Duodenal mucosa (tissue), 2 donors: Measurements from ENCODE around the gene SSC4D.
"Not testable (repeated sequence)": the region's sequence is repeated elsewhere in the genome, so short reads cannot be mapped to it uniquely, and the experiment has no call there.

Source experiments
- H3K27ac ChIP-seq: one replicate; pipeline ENCODE4 v1.7.0; 2013; ENCODE audit warnings: low read depth, low read length
- H3K27me3 ChIP-seq, 2 donors: one replicate each; pipeline ENCODE4 v1.7.0; 2013; ENCODE audit warnings: low read length in 2 of 2, control low read depth in 1 of 2; ENCODE audit not compliant: insufficient read depth in 2 of 2, control insufficient read depth in 1 of 2
- H3K36me3 ChIP-seq, 2 donors: one replicate each; pipeline ENCODE4 v1.7.0; 2013; ENCODE audit warnings: low read length in 2 of 2, control low read depth in 1 of 2; ENCODE audit not compliant: insufficient read depth in 2 of 2, control insufficient read depth in 1 of 2
- H3K4me1 ChIP-seq, 2 donors: one replicate each; pipeline ENCODE4 v1.7.0; 2013; ENCODE audit warnings: low read length in 2 of 2, control low read depth in 1 of 2; ENCODE audit not compliant: insufficient read depth in 2 of 2, control insufficient read depth in 1 of 2
- H3K4me3 ChIP-seq, 2 donors: one replicate each; pipeline ENCODE4 v1.7.0; 2013; ENCODE audit warnings: low read length in 2 of 2, low read depth in 1 of 2
- H3K9ac ChIP-seq, 2 donors: one replicate each; pipeline ENCODE4 v1.7.0; 2013; ENCODE audit warnings: low read length in 2 of 2, low read depth in 1 of 2
- H3K9me3 ChIP-seq, 2 donors: one replicate each; pipeline ENCODE4 v1.7.0; 2013; ENCODE audit warnings: low read length in 2 of 2, control low read depth in 1 of 2; ENCODE audit not compliant: control insufficient read depth in 1 of 2

Gene SSC4D

DNA sequence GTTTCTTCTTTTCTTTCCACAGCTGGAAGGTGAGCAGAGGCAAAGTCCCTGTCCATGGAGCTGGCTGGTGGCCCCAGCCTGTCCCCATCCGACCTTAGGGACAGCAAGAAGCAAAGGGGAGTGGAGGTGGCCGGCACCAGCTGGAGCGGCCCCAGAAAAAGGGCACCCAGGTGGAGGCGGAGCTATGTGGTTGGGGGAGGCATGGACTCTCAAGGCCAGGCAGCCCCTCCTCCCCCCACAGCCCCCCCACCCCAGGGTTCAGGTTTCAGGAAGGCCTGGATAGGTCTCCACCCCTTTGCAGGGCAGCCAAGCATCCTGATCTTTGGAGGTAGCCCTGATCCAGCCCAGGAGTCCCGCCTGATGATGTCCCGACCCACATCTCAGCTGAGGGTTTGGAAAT, at the start of gene SSC4D:
SSC4D (minus strand) TSS at position 161 of the 400 bp plus-strand sequence. CDS start 5,258 bp downstream, outside the sequence.
- no peak within 1 kb of the TSS for H3K9ac ChIP-seq
- H3K27ac ChIP-seq, result no peak within 1 kb of the TSS
- no peaks in the 10 kb centered on the region for H3K4me1 ChIP-seq
- H3K4me3 ChIP-seq, result no peak within 1 kb of the TSS
- H3K36me3 ChIP-seq, result no peaks in the 10 kb centered on the region
- no peaks in the 10 kb centered on the region for H3K9me3 ChIP-seq
- H3K27me3 ChIP-seq, result no peaks in the 10 kb centered on the region

DNA sequence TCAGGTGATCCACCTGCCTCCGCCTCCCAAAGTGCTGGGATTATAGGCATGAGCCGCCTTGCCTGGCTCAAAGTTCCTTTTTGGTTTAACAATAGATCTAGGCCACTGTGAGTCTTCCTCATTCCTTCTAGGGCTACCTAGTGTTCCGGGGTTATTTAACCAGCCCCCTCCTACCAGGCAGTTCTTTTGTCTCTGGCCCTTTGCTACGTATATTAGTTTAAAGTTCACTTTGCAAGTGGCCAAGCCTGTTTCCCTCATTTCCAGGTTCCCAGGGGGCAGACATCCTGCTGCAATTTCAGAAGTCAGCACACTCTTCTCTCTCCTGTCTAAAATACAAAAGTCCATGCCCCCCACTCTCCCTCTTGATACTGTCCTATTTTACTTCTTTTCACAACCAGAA, 49.0 kb upstream of the SSC4D start:
- H3K4me3 ChIP-seq, H3K36me3 ChIP-seq, H3K9me3 ChIP-seq: not testable (repeated sequence)

DNA sequence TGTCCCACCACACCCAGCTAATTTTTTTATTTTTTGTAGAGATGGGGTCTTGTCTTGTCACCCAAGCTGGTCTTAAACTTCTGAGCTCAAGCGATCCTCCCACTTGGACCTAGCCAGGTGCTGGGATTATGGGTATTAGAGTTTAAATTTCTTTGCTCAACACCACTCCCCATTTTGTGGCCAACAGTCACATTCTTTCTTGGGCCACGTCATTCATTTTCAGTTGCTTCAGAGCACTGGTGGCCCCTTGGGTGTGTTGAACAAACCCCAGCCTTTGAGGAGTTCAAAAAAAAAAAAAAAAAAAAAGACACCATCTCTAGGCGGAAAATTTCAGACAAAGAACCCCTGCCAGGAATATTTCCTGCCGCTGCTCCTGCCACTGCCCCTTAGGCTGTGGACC, 47.5 kb upstream of the SSC4D start:
- not testable (repeated sequence) for H3K36me3 ChIP-seq, H3K9ac ChIP-seq, H3K27ac ChIP-seq, H3K4me3 ChIP-seq, H3K9me3 ChIP-seq, H3K4me1 ChIP-seq, H3K27me3 ChIP-seq

More for the DNA sequence above, 49.0 kb upstream of the SSC4D start:
- H3K4me1 ChIP-seq, H3K9ac ChIP-seq, H3K27me3 ChIP-seq, H3K27ac ChIP-seq: not testable (repeated sequence)

DNA sequence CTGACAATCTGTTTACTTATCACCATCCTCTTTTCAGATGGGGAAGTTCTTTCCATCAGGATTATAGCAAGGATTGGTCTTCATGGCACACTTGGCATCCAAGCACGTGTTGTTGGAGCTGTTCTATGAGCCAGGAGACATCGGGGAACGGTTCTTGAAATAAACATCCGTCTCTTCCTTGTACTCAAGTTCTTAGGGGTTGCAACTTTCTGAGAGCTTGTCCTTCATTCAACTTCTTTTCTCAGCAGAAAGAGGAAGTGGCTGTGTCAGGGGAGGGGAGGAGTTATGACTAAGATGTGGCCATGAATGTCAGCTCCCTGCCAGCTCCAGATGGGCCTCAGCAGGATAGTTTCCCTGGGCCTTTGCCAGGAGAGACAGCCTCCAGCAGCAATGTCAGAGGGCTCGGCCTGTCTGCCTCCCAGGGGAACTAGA, 36.1 kb upstream of the SSC4D start:
- H3K27me3 ChIP-seq, H3K4me1 ChIP-seq, H3K4me3 ChIP-seq, H3K9ac ChIP-seq, H3K36me3 ChIP-seq, H3K9me3 ChIP-seq, H3K27ac ChIP-seq: not testable (repeated sequence)

DNA sequence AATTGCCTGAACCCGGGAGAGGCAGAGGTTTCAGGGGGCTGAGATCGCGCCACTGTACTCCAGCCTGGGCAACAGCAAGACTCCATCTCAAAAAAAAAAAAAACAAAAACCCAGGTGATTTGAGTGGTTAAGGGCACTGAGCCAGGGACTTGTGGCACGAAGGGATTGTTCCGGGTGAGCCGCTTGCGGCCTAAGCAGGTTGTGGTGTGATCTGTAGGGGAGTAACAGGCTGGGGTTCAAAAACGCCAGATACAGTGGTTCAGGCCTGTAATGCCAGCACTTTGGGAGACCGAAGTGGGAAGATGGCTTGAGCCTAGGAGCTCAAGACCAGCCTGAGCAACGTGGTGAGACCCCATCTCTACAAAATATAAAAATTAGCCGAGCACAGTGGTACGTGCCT, 34.3 kb upstream of the SSC4D start:
- not testable (repeated sequence) for H3K27ac ChIP-seq, H3K4me1 ChIP-seq, H3K9me3 ChIP-seq, H3K36me3 ChIP-seq, H3K27me3 ChIP-seq, H3K4me3 ChIP-seq, H3K9ac ChIP-seq

DNA sequence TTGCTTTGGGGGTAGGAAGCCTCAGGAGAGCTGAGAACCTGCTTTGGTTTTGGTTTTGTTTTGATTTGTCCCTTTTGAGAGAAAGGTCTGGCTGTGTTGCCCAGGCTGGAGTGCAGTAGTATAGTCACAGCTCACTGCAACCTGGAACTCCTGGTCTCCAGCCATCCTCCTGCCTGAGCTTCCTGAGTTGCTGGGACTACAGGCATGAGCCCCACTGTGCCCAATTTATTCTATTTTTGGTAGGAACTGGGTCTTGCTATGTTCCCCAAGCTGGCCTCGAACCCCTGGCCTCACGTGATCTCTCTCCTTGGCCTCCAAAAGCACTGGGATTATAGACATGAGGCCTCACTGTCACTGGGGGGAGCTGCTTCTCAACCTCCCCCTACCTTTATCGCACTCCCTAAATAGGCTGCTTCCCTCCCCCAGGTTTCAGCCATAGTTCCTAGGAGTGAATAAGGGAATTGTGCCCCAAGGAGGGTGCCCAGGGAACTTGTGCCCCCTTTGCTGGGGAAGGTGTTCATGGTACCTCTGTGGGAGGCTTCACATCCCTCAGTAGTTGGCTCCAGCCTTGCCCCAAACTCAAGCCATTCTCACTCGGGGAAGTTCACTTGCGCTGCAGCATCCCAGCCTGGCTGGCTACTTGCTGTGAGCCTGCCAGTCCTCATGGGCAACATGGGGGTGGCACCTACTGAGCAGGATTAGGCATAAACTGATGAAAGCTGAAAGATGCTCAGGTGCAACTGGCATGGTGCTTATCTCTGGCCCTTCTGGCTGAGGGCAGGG, 33.4 kb upstream of the SSC4D start:
- not testable (repeated sequence) for H3K4me3 ChIP-seq, H3K4me1 ChIP-seq, H3K9ac ChIP-seq, H3K27ac ChIP-seq, H3K9me3 ChIP-seq, H3K27me3 ChIP-seq, H3K36me3 ChIP-seq

DNA sequence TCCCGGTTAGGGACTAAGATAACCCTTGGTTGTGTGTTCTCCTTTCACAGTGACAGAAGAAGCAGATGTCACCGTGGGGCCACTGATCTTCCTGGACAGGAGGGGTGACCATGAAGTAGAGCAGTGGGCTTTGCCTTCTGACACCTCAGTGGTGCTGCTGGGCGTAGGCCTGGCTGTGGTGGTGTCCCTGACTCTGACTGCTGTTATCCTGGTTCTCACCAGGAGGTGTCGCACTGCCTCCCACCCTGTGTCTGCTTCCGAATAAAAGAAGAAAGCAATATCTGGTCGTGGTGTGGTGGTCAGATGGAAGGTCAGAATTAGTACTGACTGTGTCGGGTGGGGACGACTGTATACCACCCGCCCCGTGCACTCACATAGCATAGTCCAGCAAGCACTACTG, 32.3 kb upstream of the SSC4D start:
- not testable (repeated sequence) for H3K9ac ChIP-seq, H3K27me3 ChIP-seq, H3K36me3 ChIP-seq, H3K27ac ChIP-seq, H3K4me1 ChIP-seq, H3K9me3 ChIP-seq, H3K4me3 ChIP-seq

DNA sequence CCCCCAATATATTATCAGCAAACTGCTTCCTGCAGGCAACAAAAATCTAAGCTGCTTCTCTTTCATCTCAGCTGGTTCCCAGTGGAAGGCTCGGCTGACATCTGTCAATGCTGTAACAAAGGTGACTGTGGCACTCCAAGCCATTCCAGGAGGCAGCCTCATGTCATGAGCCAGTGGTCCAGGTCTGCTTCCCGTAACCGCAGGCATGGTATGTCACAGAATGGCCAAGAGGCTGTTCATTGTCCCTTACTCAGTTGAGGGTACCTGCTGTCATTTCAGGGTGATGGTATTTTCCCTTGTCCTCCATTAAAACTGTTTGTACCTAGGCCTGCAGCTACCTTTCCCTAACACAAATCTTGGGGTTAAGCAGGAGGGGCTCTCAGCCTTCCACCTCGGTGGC, 30.9 kb upstream of the SSC4D start:
- H3K27me3 ChIP-seq, H3K4me1 ChIP-seq, H3K27ac ChIP-seq, H3K36me3 ChIP-seq, H3K9me3 ChIP-seq, H3K4me3 ChIP-seq, H3K9ac ChIP-seq: not testable (repeated sequence)

DNA sequence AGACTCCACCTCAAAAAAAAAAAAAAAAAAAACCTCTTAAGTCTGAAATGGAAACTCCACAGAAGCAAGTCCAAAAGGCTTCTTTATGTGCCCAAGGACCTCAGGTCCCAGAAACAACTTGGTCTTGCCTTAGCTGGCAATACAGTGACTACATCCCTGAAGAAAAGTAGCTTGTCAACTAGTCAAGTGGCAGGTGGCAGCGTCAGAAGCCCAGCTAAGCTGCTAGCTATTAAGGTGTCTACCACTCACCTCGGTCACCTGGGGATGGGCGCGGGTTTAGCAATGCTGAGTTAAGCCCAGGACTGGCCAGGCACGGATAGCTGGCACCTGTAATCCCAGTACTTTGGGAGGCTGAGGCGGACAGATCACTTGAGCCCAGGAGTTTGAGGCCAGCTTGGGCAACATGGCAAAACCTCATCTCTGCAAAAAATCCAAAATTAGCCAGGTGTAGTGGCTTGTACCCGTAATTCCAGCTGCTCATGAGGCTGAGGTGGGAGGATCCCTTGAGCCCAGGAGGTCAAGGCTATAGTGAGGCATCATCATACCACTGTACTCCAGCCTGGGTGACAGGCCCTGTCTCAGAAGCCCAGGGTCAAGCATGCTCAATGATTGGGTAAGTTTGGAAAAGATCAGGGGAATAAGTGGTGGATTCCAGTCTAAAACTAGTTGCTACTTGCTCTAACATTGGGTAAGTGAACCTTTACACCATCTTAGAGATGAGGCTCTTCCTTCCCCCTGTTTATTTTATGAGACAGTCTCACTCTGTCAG, 29.8 kb upstream of the SSC4D start:
- not testable (repeated sequence) for H3K4me1 ChIP-seq, H3K9me3 ChIP-seq, H3K9ac ChIP-seq, H3K27me3 ChIP-seq, H3K36me3 ChIP-seq, H3K4me3 ChIP-seq, H3K27ac ChIP-seq

DNA sequence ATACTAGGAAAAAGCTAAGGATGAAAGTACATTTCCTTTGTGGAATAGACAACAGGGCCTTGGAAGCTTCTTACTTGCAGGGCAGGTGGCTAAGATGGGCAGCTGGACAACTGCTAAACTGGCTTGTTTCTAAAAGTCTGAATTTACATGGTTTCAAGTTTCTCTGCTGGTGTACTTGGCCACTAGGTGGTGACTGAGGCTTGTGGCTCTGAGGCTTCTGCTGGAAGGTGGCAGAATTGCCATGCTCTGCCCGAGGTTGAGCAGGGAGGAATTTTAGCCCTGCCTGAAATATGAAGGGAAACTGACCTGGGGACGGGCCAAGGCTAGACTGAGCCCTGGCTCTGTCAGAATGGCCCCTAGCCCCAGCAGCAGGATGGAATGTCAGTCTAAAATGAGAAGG, 28.4 kb upstream of the SSC4D start:
- H3K27ac ChIP-seq, H3K9me3 ChIP-seq, H3K9ac ChIP-seq, H3K27me3 ChIP-seq, H3K4me1 ChIP-seq, H3K36me3 ChIP-seq, H3K4me3 ChIP-seq: not testable (repeated sequence)
